SU-DHL-6 (cell line): ENCODE data around the gene SLC6A8.
A peak's percentile ranks its signal among the peaks of the same experiment; 100 is the strongest.

Experiments used
- H2AFZ ChIP-seq: fragments of 200-600 bp; sonication (generic); 2 replicates; pipeline ENCODE4 v1.6.1; 2014; ENCODE audit warnings: low read depth, mild to moderate bottlenecking, moderate library complexity, mixed read lengths, antibody characterized with exemption, low read length; ENCODE audit not compliant: severe bottlenecking
- H3F3A ChIP-seq: fragments of 200-600 bp; shearing (Covaris generic); 2 replicates; pipeline ENCODE4 v1.6.0; 2016; ENCODE audit warnings: antibody characterized with exemption, mild to moderate bottlenecking; ENCODE audit not compliant: insufficient read depth
- H3K27ac ChIP-seq: fragments of 200-600 bp; sonication (generic); 2 replicates; pipeline ENCODE4 v1.5.1; 2016; ENCODE audit warnings: low read depth, mild to moderate bottlenecking, low read length, moderate library complexity, mixed read lengths
- H3K27me3 ChIP-seq: fragments of 200-600 bp; sonication (generic), shearing (Covaris generic); 2 replicates; pipeline ENCODE4 v1.6.0; 2014; ENCODE audit warnings: mild to moderate bottlenecking, low read length
- H3K36me3 ChIP-seq: fragments of 200-600 bp; sonication (generic); 2 replicates; pipeline ENCODE4 v1.6.1; 2014; ENCODE audit warnings: mild to moderate bottlenecking, low read length, mixed read lengths
- H3K4me2 ChIP-seq: fragments of 300-600, 200-600 bp; shearing (Covaris generic), sonication (generic); 2 replicates; pipeline ENCODE4 v1.6.0; 2014; ENCODE audit warnings: low read length, low read depth, mild to moderate bottlenecking; ENCODE audit not compliant: poor library complexity, severe bottlenecking
- H3K4me3 ChIP-seq: fragments of 200-600 bp; sonication (generic); 2 replicates; pipeline ENCODE4 v1.5.1; 2014; ENCODE audit warnings: antibody characterized with exemption, low read length, mild to moderate bottlenecking, mixed read lengths; ENCODE audit not compliant: insufficient read depth, poor library complexity, severe bottlenecking
- H3K79me2 ChIP-seq: fragments of 200-600 bp; sonication (generic); 2 replicates; pipeline ENCODE4 v1.6.1; 2014; ENCODE audit warnings: mild to moderate bottlenecking, low read length, moderate library complexity; ENCODE audit not compliant: insufficient read depth
- H3K9ac ChIP-seq: fragments of 200-600 bp; sonication (generic); 2 replicates; pipeline ENCODE4 v1.7.0; 2014; ENCODE audit warnings: mild to moderate bottlenecking, low read length
- H3K9me2 ChIP-seq: fragments of 200-600 bp; sonication (generic); replicated peaks from 2 replicates; pipeline ENCODE4 v1.6.1; 2014; ENCODE audit warnings: low read length; ENCODE audit not compliant: insufficient read depth
- H3K9me3 ChIP-seq: fragments of 200-600 bp; sonication (generic); 2 replicates; pipeline ENCODE4 v1.6.1; 2014; ENCODE audit warnings: low read length, mixed read lengths; ENCODE audit not compliant: insufficient read depth
- H4K20me1 ChIP-seq: fragments of 200-600 bp; sonication (generic); 2 replicates; pipeline ENCODE4 v1.6.1; 2014; ENCODE audit warnings: low read depth, mild to moderate bottlenecking, antibody characterized with exemption, low read length, moderate library complexity, mixed read lengths
- EZH2phosphoT487 ChIP-seq: fragments of 200-600 bp; sonication (generic), shearing (Covaris generic); conservative IDR thresholded peaks from 2 replicates; pipeline ENCODE4 v1.6.1; 2018; ENCODE audit warnings: mild to moderate bottlenecking, antibody characterized with exemption, low read length, moderate library complexity, mixed read lengths
- TF ChIP-seq, protein P1 (sequence below): fragments of 200-600 bp; sonication (generic); IDR thresholded peaks from one replicate; pipeline ENCODE4 v1.5.1; 2017; ENCODE audit warnings: antibody characterized with exemption, mild to moderate bottlenecking, low read length, moderate library complexity; ENCODE audit not compliant: insufficient read depth, poor library complexity, severe bottlenecking

Gene SLC6A8

GRCh38 chrX:153722704-153723350 is 35.1 kb downstream of the SLC6A8 start:
- H3K36me3 ChIP-seq, result no peaks in the 10 kb centered on the region
- peak overlapping the region; percentile 74 for H3K4me3 ChIP-seq
- no peaks in the 10 kb centered on the region for H3K9me2 ChIP-seq
- H3K27me3 ChIP-seq, result no peaks in the 10 kb centered on the region
- peaks cover 19% of the 10 kb centered on the region for H3K79me2 ChIP-seq
- TF ChIP-seq, protein P1, sequence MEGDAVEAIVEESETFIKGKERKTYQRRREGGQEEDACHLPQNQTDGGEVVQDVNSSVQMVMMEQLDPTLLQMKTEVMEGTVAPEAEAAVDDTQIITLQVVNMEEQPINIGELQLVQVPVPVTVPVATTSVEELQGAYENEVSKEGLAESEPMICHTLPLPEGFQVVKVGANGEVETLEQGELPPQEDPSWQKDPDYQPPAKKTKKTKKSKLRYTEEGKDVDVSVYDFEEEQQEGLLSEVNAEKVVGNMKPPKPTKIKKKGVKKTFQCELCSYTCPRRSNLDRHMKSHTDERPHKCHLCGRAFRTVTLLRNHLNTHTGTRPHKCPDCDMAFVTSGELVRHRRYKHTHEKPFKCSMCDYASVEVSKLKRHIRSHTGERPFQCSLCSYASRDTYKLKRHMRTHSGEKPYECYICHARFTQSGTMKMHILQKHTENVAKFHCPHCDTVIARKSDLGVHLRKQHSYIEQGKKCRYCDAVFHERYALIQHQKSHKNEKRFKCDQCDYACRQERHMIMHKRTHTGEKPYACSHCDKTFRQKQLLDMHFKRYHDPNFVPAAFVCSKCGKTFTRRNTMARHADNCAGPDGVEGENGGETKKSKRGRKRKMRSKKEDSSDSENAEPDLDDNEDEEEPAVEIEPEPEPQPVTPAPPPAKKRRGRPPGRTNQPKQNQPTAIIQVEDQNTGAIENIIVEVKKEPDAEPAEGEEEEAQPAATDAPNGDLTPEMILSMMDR, result no peak
- no peak for TF ChIP-seq EZH2phosphoT487
- H4K20me1 ChIP-seq, result no peaks in the 10 kb centered on the region
- H3K9me3 ChIP-seq, result no peaks in the 10 kb centered on the region
- peak overlapping the region; percentile 65 for H3K4me2 ChIP-seq
- no peak overlapping the region for H3K27ac ChIP-seq
- H3F3A ChIP-seq, result no peaks in the 10 kb centered on the region
- no peak overlapping the region for H2AFZ ChIP-seq
- H3K9ac ChIP-seq, result peak overlapping the region; percentile 72

- Histone ChIP-seq H3K4me2 (peak overlapping the region; percentile 65), H3K9ac (peak overlapping the region; percentile 72), H3K27ac (peak overlapping the region; percentile 45), H3K9me2 (no peaks in the 10 kb centered on the region), H3K36me3 (no peaks in the 10 kb centered on the region), H3K9me3 (no peaks in the 10 kb centered on the region), H3K4me3 (peak overlapping the region; percentile 74), H2AFZ (peak overlapping the region; percentile 22), H3K79me2 (peaks cover 19% of the 10 kb centered on the region), H4K20me1 (no peaks in the 10 kb centered on the region), H3K27me3 (no peaks in the 10 kb centered on the region), H3F3A (no peaks in the 10 kb centered on the region)
- TF ChIP-seq, protein P1, result peak; percentile 32
- no peak for TF ChIP-seq EZH2phosphoT487
Observed at GRCh38 chrX:153723351-153724251, 35.9 kb downstream of the SLC6A8 start.

DNA sequence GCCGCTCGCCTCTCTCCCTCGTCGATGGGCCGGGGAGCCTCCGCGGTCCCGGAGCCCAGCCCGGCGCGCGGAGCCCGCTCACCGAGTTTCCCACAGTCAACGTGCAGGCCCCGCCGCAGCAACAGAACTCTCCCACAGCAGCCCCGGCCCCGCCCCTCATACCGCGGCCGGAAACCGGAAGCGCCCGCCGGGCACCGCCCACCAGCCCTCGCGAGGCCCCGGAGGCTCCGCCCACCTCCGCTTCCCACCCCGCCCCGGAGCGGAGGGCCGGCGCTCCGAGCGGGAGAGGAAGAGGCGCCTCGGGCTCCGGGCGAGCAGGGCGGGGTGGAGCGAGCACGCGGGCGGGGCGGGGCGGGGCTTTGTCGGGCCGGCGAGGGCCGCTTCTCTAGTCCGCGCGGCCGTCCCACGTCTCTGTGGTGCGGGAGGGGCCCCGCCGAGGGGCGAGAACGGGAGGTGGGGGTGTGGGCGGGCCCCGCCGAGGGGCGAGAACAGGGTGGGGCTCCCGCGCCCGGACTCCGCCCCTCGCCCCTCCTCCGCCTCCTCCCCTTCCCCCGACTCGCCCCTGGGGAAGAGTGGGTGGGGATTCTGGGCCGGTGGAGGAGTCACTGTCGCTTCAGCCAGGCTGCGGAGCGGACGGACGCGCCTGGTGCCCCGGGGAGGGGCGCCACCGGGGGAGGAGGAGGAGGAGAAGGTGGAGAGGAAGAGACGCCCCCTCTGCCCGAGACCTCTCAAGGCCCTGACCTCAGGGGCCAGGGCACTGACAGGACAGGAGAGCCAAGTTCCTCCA is 36.7 kb downstream of the SLC6A8 start, which contains the start of the genes ABCD1 and BCAP31:
Gene ABCD1, plus strand, starts transcription at position 605 of the 787 bp plus-strand sequence. CDS start 411 bp downstream, outside the sequence.
Gene BCAP31, minus strand, starts transcription at position 136 of the 787 bp plus-strand sequence. CDS start 1,143 bp downstream, outside the sequence.
- Histone ChIP-seq H3K4me2 (peak within 1 kb of the TSS; percentile 65), H2AFZ (peak within 1 kb of the TSS; percentile 22), H3K9ac (peak within 1 kb of the TSS; percentile 72), H3F3A (no peaks in the 10 kb centered on the region), H3K36me3 (no peaks in the 10 kb centered on the region), H4K20me1 (no peaks in the 10 kb centered on the region), H3K27me3 (no peaks in the 10 kb centered on the region), H3K9me2 (no peaks in the 10 kb centered on the region), H3K4me3 (peak within 1 kb of the TSS; percentile 74), H3K9me3 (no peaks in the 10 kb centered on the region), H3K27ac (peak within 1 kb of the TSS; percentile 45), H3K79me2 (peaks cover 19% of the 10 kb centered on the region)
- TF ChIP-seq, protein P1, result no peak
- TF ChIP-seq EZH2phosphoT487, result no peak
